Measurements from ENCODE around the gene ANP32E.
"Not testable (repeated sequence)": the region's sequence is repeated elsewhere in the genome, so short reads cannot be mapped to it uniquely, and the experiment has no call there.

The ANP32E gene

DNA sequence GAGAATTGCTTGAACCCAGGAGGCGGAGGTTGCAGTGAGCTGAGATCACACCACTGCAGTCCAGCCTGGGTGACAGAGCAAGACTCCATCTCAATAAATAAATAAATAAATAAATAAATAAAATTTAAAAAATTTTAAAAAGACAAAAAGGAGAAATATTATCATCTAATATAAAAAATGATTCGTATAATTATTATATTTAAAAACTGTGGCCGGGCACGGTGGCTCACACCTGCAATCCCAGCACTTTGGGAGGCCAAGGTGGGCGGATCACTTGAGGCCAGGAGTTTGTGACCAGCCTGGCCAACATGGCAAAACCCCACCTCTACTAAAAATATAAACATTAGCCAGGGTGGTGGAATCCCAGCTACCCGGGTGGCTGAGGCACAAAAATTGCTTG lies 27.5 kb downstream of the ANP32E start:
- H3K4me3 ChIP-seq (ENCODE audit: low read length in 2 of 2); H3K9ac ChIP-seq (ENCODE audit: low read depth, low read length, poor library complexity); H3K23ac ChIP-seq (ENCODE audit: low read depth, low read length, poor library complexity); H3K18ac ChIP-seq (ENCODE audit: low read length); H3K4me1 ChIP-seq (ENCODE audit: control insufficient read depth in 2 of 2, insufficient read depth in 1 of 2, low read depth in 1 of 2, low read length in 2 of 2); H2BK12ac ChIP-seq (ENCODE audit: low read length); H4K91ac ChIP-seq (ENCODE audit: low read depth, low read length, poor library complexity); H3K36me3 ChIP-seq (replicated peaks in 1 of 2; ENCODE audit: control insufficient read depth in 2 of 2, insufficient read depth in 2 of 2, low read length in 2 of 2); H3K14ac ChIP-seq (ENCODE audit: low read length); H3K79me1 ChIP-seq (ENCODE audit: low read depth, low read length); H4K8ac ChIP-seq (ENCODE audit: low read depth, low read length); H2AFZ ChIP-seq (ENCODE audit: low read length); H3K27ac ChIP-seq (replicated peaks; ENCODE audit: low read length); H2BK5ac ChIP-seq (ENCODE audit: low read length); H3K9me3 ChIP-seq (replicated peaks in 1 of 2; ENCODE audit: control insufficient read depth in 2 of 2, insufficient read depth in 1 of 2, low read depth in 1 of 2, low read length in 2 of 2); H2BK120ac ChIP-seq (ENCODE audit: low read depth, low read length); H3K27me3 ChIP-seq (ENCODE audit: control insufficient read depth in 3 of 3, insufficient read depth in 3 of 3, low read depth in 1 of 3, low read length in 3 of 3); H3K4ac ChIP-seq (ENCODE audit: low read length); DNase-seq (ENCODE audit: low spot score); H2BK15ac ChIP-seq (ENCODE audit: low read length); H3K4me2 ChIP-seq (ENCODE audit: insufficient read depth, low read length, poor library complexity, severe bottlenecking); H2AK5ac ChIP-seq (ENCODE audit: low read depth, low read length): not testable (repeated sequence)
- no CpG with 5 or more reads among the region's 6 CpGs for WGBS, 2 donors (ENCODE audit: extremely low coverage in 2 of 2, insufficient read length in 2 of 2, insufficient replicate concordance in 1 of 2)

DNA sequence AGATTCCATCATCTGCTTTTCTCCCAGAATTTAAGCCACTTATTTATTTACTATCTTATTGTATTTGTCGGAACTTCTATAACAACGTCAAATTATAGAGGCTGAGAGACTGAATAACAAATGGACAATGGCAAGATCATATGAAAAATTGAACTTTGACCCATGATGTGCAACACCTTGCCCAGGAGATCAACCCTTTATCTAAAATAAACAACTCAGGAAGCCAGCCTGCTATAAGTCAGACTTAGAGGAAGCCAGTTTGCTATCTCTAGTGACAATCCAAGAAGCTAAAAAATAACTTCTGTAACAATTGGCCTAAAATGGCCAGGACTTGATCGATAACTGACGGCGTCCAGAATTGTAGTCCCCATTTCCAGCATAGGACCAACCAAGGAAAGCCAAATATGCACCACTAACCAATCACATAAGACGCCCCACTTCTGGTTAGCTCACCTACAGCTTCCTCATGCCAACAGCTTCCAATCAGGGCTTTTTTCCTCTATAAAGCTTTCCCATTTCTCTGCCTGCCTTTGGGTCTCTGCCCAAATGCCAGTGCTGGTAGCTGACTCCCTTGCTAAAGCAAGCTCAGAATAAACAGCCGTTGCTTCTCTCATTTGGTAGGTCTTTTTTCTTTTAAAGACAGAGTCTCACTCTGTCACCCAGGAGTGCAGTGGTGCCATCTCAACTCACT lies 28.5 kb downstream of the ANP32E start:
- H2BK5ac ChIP-seq (ENCODE audit: low read length) = no peak overlapping the region
- no peak overlapping the region for H3K9ac ChIP-seq (ENCODE audit: low read depth, low read length, poor library complexity)
- H2BK15ac ChIP-seq (ENCODE audit: low read length) = no peak overlapping the region
- no peak overlapping the region for H3K14ac ChIP-seq (ENCODE audit: low read length)
- no peak overlapping the region for H2AFZ ChIP-seq (ENCODE audit: low read length)
- H3K27ac ChIP-seq (replicated peaks; ENCODE audit: low read length) = no peak overlapping the region
- no peak overlapping the region for H3K18ac ChIP-seq (ENCODE audit: low read length)
- no peaks in the 10 kb centered on the region for H3K4me1 ChIP-seq (ENCODE audit: control insufficient read depth in 2 of 2, insufficient read depth in 1 of 2, low read depth in 1 of 2, low read length in 2 of 2)
- no peak overlapping the region for H4K91ac ChIP-seq (ENCODE audit: low read depth, low read length, poor library complexity)
- H2BK12ac ChIP-seq (ENCODE audit: low read length) = no peak overlapping the region
- H2BK120ac ChIP-seq (ENCODE audit: low read depth, low read length) = no peak overlapping the region
- H3K4me3 ChIP-seq (ENCODE audit: low read length in 2 of 2) = no peak overlapping the region
- DNase-seq (ENCODE audit: low spot score) = no peak
- WGBS, 2 donors (ENCODE audit: extremely low coverage in 2 of 2, insufficient read length in 2 of 2, insufficient replicate concordance in 1 of 2) = no CpG with 5 or more reads among the region's 7 CpGs
- H2AK5ac ChIP-seq (ENCODE audit: low read depth, low read length) = no peak overlapping the region
- H3K36me3 ChIP-seq (replicated peaks in 1 of 2; ENCODE audit: control insufficient read depth in 2 of 2, insufficient read depth in 2 of 2, low read length in 2 of 2) = no peaks in the 10 kb centered on the region
- H3K4ac ChIP-seq (ENCODE audit: low read length) = no peak overlapping the region
- H3K9me3 ChIP-seq (replicated peaks in 1 of 2; ENCODE audit: control insufficient read depth in 2 of 2, insufficient read depth in 1 of 2, low read depth in 1 of 2, low read length in 2 of 2) = no peaks in the 10 kb centered on the region
- H3K79me1 ChIP-seq (ENCODE audit: low read depth, low read length) = no peaks in the 10 kb centered on the region
- H3K4me2 ChIP-seq (ENCODE audit: insufficient read depth, low read length, poor library complexity, severe bottlenecking) = no peak overlapping the region
- H3K27me3 ChIP-seq (ENCODE audit: control insufficient read depth in 3 of 3, insufficient read depth in 3 of 3, low read depth in 1 of 3, low read length in 3 of 3) = no peaks in the 10 kb centered on the region
- H3K23ac ChIP-seq (ENCODE audit: low read depth, low read length, poor library complexity) = no peak overlapping the region
- no peak overlapping the region for H4K8ac ChIP-seq (ENCODE audit: low read depth, low read length)

DNA sequence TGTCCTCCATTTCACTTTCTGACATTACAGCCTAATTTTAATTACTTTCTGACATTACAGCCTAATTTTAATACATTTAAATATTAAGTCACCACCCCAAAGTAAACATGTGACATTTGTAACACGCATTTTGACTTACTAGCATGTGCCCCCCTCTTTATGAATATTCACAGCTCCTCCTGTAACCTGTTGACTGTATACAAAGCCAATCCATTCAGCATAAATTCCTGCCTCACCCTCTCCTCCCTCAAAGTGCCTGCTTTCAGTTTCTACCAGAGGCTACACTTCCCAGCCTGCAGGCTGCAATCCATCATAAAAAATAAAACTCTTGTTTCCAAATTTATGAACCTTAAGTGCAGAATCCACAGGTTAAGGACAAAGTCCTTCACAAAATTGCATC lies 39.5 kb downstream of the ANP32E start:
- Histone ChIP-seq H3K14ac (ENCODE audit: low read length) (no peak overlapping the region), H3K79me1 (ENCODE audit: low read depth, low read length) (no peaks in the 10 kb centered on the region), H4K8ac (ENCODE audit: low read depth, low read length) (no peak overlapping the region), H2BK12ac (ENCODE audit: low read length) (no peak overlapping the region), H2BK120ac (ENCODE audit: low read depth, low read length) (no peak overlapping the region), H4K91ac (ENCODE audit: low read depth, low read length, poor library complexity) (no peak overlapping the region), H3K23ac (ENCODE audit: low read depth, low read length, poor library complexity) (no peak overlapping the region), H3K36me3 (replicated peaks in 1 of 2; ENCODE audit: control insufficient read depth in 2 of 2, insufficient read depth in 2 of 2, low read length in 2 of 2) (no peaks in the 10 kb centered on the region), H3K9me3 (replicated peaks in 1 of 2; ENCODE audit: control insufficient read depth in 2 of 2, insufficient read depth in 1 of 2, low read depth in 1 of 2, low read length in 2 of 2) (no peaks in the 10 kb centered on the region), H3K27me3 (ENCODE audit: control insufficient read depth in 3 of 3, insufficient read depth in 3 of 3, low read depth in 1 of 3, low read length in 3 of 3) (no peaks in the 10 kb centered on the region), H2AK5ac (ENCODE audit: low read depth, low read length) (no peak overlapping the region), H3K9ac (ENCODE audit: low read depth, low read length, poor library complexity) (no peak overlapping the region), H2BK15ac (ENCODE audit: low read length) (no peak overlapping the region), H3K18ac (ENCODE audit: low read length) (no peak overlapping the region), H3K27ac (replicated peaks; ENCODE audit: low read length) (no peak overlapping the region), H3K4ac (ENCODE audit: low read length) (no peak overlapping the region), H2AFZ (ENCODE audit: low read length) (no peak overlapping the region), H3K4me3 (ENCODE audit: low read length in 2 of 2) (no peak overlapping the region), H3K4me2 (ENCODE audit: insufficient read depth, low read length, poor library complexity, severe bottlenecking) (no peak overlapping the region), H3K4me1 (ENCODE audit: control insufficient read depth in 2 of 2, insufficient read depth in 1 of 2, low read depth in 1 of 2, low read length in 2 of 2) (no peaks in the 10 kb centered on the region), H2BK5ac (ENCODE audit: low read length) (no peak overlapping the region)
- WGBS, 2 donors (ENCODE audit: extremely low coverage in 2 of 2, insufficient read length in 2 of 2, insufficient replicate concordance in 1 of 2) = no CpG with 5 or more reads among the region's 1 CpG
- no peak for DNase-seq (ENCODE audit: low spot score)

DNA sequence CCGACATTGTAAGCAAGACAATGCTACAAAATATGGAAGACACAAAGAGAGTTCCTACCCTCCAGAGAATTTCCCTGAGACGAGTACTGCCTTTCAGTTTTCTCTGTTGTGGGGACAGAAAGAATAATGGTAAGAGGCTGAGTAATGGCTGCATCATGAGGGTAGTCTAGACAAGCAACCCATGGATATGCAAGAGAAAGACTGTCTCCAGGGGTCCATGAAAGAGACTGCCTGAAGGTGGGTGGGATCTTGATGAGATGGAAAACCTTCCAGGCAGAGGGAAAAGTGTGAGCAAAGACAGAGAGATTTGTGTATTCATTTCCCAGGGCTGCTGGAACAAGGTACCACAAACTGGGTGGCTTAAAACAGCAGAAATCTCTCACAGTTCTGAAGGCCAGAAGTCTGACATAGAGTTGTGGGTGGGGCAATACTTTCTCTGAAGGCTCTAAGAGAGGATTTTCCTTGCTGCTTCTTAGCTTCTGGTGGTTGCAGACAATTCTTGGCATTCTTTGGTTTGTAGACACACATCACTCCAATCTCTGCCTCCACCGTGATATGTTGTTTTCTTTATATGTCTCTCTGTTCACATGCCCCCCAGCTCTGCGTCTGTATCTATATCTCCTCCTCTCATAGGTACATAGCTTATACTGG lies 41.4 kb downstream of the ANP32E start:
- H3K36me3 ChIP-seq (replicated peaks in 1 of 2; ENCODE audit: control insufficient read depth in 2 of 2, insufficient read depth in 2 of 2, low read length in 2 of 2) = no peaks in the 10 kb centered on the region
- H3K9me3 ChIP-seq (replicated peaks in 1 of 2; ENCODE audit: control insufficient read depth in 2 of 2, insufficient read depth in 1 of 2, low read depth in 1 of 2, low read length in 2 of 2) = no peaks in the 10 kb centered on the region
- no peak overlapping the region for H3K14ac ChIP-seq (ENCODE audit: low read length)
- no peak overlapping the region for H3K27ac ChIP-seq (replicated peaks; ENCODE audit: low read length)
- DNase-seq (ENCODE audit: low spot score) = no peak
- no peaks in the 10 kb centered on the region for H3K4me1 ChIP-seq (ENCODE audit: control insufficient read depth in 2 of 2, insufficient read depth in 1 of 2, low read depth in 1 of 2, low read length in 2 of 2)
- no peaks in the 10 kb centered on the region for H3K27me3 ChIP-seq (ENCODE audit: control insufficient read depth in 3 of 3, insufficient read depth in 3 of 3, low read depth in 1 of 3, low read length in 3 of 3)
- H2BK5ac ChIP-seq (ENCODE audit: low read length) = no peak overlapping the region
- no peak overlapping the region for H2AK5ac ChIP-seq (ENCODE audit: low read depth, low read length)
- no peak overlapping the region for H4K8ac ChIP-seq (ENCODE audit: low read depth, low read length)
- H3K4ac ChIP-seq (ENCODE audit: low read length) = no peak overlapping the region
- H3K79me1 ChIP-seq (ENCODE audit: low read depth, low read length) = no peaks in the 10 kb centered on the region
- H4K91ac ChIP-seq (ENCODE audit: low read depth, low read length, poor library complexity) = no peak overlapping the region
- no peak overlapping the region for H3K4me2 ChIP-seq (ENCODE audit: insufficient read depth, low read length, poor library complexity, severe bottlenecking)
- no peak overlapping the region for H3K4me3 ChIP-seq (ENCODE audit: low read length in 2 of 2)
- H3K18ac ChIP-seq (ENCODE audit: low read length) = no peak overlapping the region
- H3K23ac ChIP-seq (ENCODE audit: low read depth, low read length, poor library complexity) = no peak overlapping the region
- no peak overlapping the region for H2BK15ac ChIP-seq (ENCODE audit: low read length)
- no peak overlapping the region for H2BK12ac ChIP-seq (ENCODE audit: low read length)
- no CpG with 5 or more reads among the region's 4 CpGs for WGBS, 2 donors (ENCODE audit: extremely low coverage in 2 of 2, insufficient read length in 2 of 2, insufficient replicate concordance in 1 of 2)
- peak overlapping the region; percentile 20 for H2AFZ ChIP-seq (ENCODE audit: low read length)
- H3K9ac ChIP-seq (ENCODE audit: low read depth, low read length, poor library complexity) = no peak overlapping the region
- no peak overlapping the region for H2BK120ac ChIP-seq (ENCODE audit: low read depth, low read length)

Measured in neuronal stem cell (in vitro differentiated cells).